Mesendoderm (in vitro differentiated cells): ENCODE measurements around the gene CYP3A7. TPM values are rescaled to one million over a fixed set of nuclear protein-coding genes. Genes with fewer than 3 reads are reported as not detected.

ENCODE experiments used
- DNase-seq: peaks from one replicate; pipeline ENCODE4 v3.0.0; 2013
- H2AK5ac ChIP-seq: 2 replicates; pipeline ENCODE4 v1.6.1; 2013; ENCODE audit warnings: low read length, inconsistent platforms
- H2BK120ac ChIP-seq: 2 replicates; pipeline ENCODE4 v1.6.1; 2013; ENCODE audit warnings: low read depth, mild to moderate bottlenecking, low read length, moderate library complexity, mixed read lengths
- H2BK15ac ChIP-seq: replicated peaks from 2 replicates; pipeline ENCODE4 v1.6.1; 2013; ENCODE audit warnings: low read depth, mild to moderate bottlenecking, moderate library complexity
- H2BK5ac ChIP-seq: 2 replicates; pipeline ENCODE4 v1.6.1; 2013; ENCODE audit warnings: low read length, inconsistent platforms
- H3K18ac ChIP-seq: 2 replicates; pipeline ENCODE4 v1.6.1; 2013; ENCODE audit warnings: mild to moderate bottlenecking, low read length, mixed read lengths
- H3K23ac ChIP-seq: one replicate; pipeline ENCODE4 v1.6.1; 2013; ENCODE audit warnings: low read length
- H3K27ac ChIP-seq: 2 replicates; pipeline ENCODE4 v1.5.1; 2013; ENCODE audit warnings: low read depth, mild to moderate bottlenecking, inconsistent platforms, low read length, moderate library complexity
- H3K27me3 ChIP-seq: 2 replicates; pipeline ENCODE4 v1.6.1; 2013; ENCODE audit warnings: low read length, control low read depth, mild to moderate bottlenecking, inconsistent platforms; ENCODE audit not compliant: insufficient read depth, poor library complexity
- H3K36me3 ChIP-seq: 2 replicates; pipeline ENCODE4 v1.6.1; 2013; ENCODE audit warnings: low read length, inconsistent platforms; ENCODE audit not compliant: control insufficient read depth, insufficient read depth
- H3K4ac ChIP-seq: one replicate; pipeline ENCODE4 v1.6.1; 2013; ENCODE audit warnings: low read depth, mild to moderate bottlenecking, low read length, moderate library complexity
- H3K4me1 ChIP-seq: 2 replicates; pipeline ENCODE4 v1.6.1; 2013; ENCODE audit warnings: low read depth, low read length, inconsistent platforms; ENCODE audit not compliant: control insufficient read depth
- H3K4me2 ChIP-seq: 2 replicates; pipeline ENCODE4 v1.6.1; 2013; ENCODE audit warnings: low read length
- H3K4me3 ChIP-seq: 2 replicates; pipeline ENCODE4 v1.5.1; 2013; ENCODE audit warnings: mild to moderate bottlenecking, low read length
- H3K56ac ChIP-seq: one replicate; pipeline ENCODE4 v1.6.1; 2013; ENCODE audit warnings: low read length
- H3K79me1 ChIP-seq: 2 replicates; pipeline ENCODE4 v1.6.1; 2013; ENCODE audit warnings: low read length, inconsistent platforms
- H3K79me2 ChIP-seq: 2 replicates; pipeline ENCODE4 v1.6.1; 2013; ENCODE audit warnings: mild to moderate bottlenecking, low read length; ENCODE audit not compliant: control insufficient read depth, insufficient read depth
- H3K9ac ChIP-seq: 2 replicates; pipeline ENCODE4 v1.6.1; 2013; ENCODE audit warnings: low read length, inconsistent platforms
- H4K5ac ChIP-seq: one replicate; pipeline ENCODE4 v1.6.1; 2013; ENCODE audit warnings: low read length
- H4K8ac ChIP-seq: one replicate; pipeline ENCODE4 v1.6.1; 2013; ENCODE audit warnings: low read depth, mild to moderate bottlenecking, control low read depth, low read length, moderate library complexity
- WGBS: extraction: QIAGEN DNeasy Blood & Tissue Kit; methylation state at CpG from one replicate; pipeline ENCODE4 v1.1.7; 2013; ENCODE audit warnings: low lambda C conversion rate, missing lambda C conversion rate; ENCODE audit not compliant: insufficient coverage; ENCODE audit errors: extremely low coverage; 5-methylcytosine and 5-hydroxymethylcytosine counted together
- polyA plus RNA-seq, 2 experiments: library from polyadenylated mRNA; stranded (reverse); fragments of 200-250 nt; gene quantifications; one replicate each; pipeline ENCODE4 v1.2.3, GENCODE V29; 2013

The CYP3A7 gene
- not detected for polyA plus RNA-seq (2013, experiment 1 of 2)
- polyA plus RNA-seq (2013, experiment 2 of 2), result not detected

GRCh38 chr7:99734987-99735386 is at the start of gene CYP3A7:
Gene CYP3A7 (minus strand): TSS chr7:99735196. CDS start chr7:99735093, 103 bp downstream.
- no peaks in the 10 kb centered on the region for H3K27me3 ChIP-seq

GRCh38 chr7:99784007-99784406 is 49.0 kb upstream of the CYP3A7 start, which contains the start of gene CYP3A4:
Gene CYP3A4 (minus strand): TSS chr7:99784184. CDS start chr7:99784081, 103 bp downstream.
- H2AK5ac ChIP-seq, result no peak within 1 kb of the TSS
- no peaks in the 10 kb centered on the region for H3K79me1 ChIP-seq
- H4K8ac ChIP-seq, result no peak within 1 kb of the TSS
- no peak within 1 kb of the TSS for H2BK120ac ChIP-seq
- no peaks in the 10 kb centered on the region for H3K79me2 ChIP-seq
- H3K23ac ChIP-seq, result no peak within 1 kb of the TSS
- H2BK5ac ChIP-seq, result no peak within 1 kb of the TSS
- H2BK15ac ChIP-seq, result no peak within 1 kb of the TSS
- H4K5ac ChIP-seq, result no peak within 1 kb of the TSS
- no peak within 1 kb of the TSS for H3K27ac ChIP-seq
- H3K4ac ChIP-seq, result no peak within 1 kb of the TSS
- no peak within 1 kb of the TSS for H3K9ac ChIP-seq
- H3K4me1 ChIP-seq, result no peaks in the 10 kb centered on the region
- no peaks in the 10 kb centered on the region for H3K27me3 ChIP-seq
- no peak within 1 kb of the TSS for H3K4me2 ChIP-seq
- no peak within 1 kb of the TSS for H3K4me3 ChIP-seq
- no peak within 1 kb of the TSS for H3K18ac ChIP-seq
- no peak within 1 kb of the TSS for H3K56ac ChIP-seq
- no peaks in the 10 kb centered on the region for H3K36me3 ChIP-seq
- DNase-seq, result no peak

More at GRCh38 chr7:99734987-99735386, at the start of gene CYP3A7:
- no peak within 1 kb of the TSS for H3K4me2 ChIP-seq
- H3K23ac ChIP-seq, result no peak within 1 kb of the TSS
- no peak within 1 kb of the TSS for H3K4ac ChIP-seq
- H3K79me2 ChIP-seq, result no peaks in the 10 kb centered on the region
- H2BK15ac ChIP-seq, result no peak within 1 kb of the TSS
- no peak within 1 kb of the TSS for H2BK120ac ChIP-seq
- H3K4me3 ChIP-seq, result no peak within 1 kb of the TSS
- no peak within 1 kb of the TSS for H2BK5ac ChIP-seq
- no peaks in the 10 kb centered on the region for H3K79me1 ChIP-seq
- DNase-seq, result no peak
- no peak within 1 kb of the TSS for H4K8ac ChIP-seq
- no CpG with 5 or more reads among the region's 5 CpGs for WGBS
- H3K36me3 ChIP-seq, result no peaks in the 10 kb centered on the region
- no peak within 1 kb of the TSS for H2AK5ac ChIP-seq
- H3K4me1 ChIP-seq, result no peaks in the 10 kb centered on the region
- H3K56ac ChIP-seq, result no peak within 1 kb of the TSS
- no peak within 1 kb of the TSS for H3K18ac ChIP-seq
- no peak within 1 kb of the TSS for H4K5ac ChIP-seq
- no peak within 1 kb of the TSS for H3K9ac ChIP-seq
- H3K27ac ChIP-seq, result no peak within 1 kb of the TSS

GRCh38 chr7:99782012-99782953 is 47.3 kb upstream of the CYP3A7 start:
- no peak overlapping the region for H3K27ac ChIP-seq
- no peak overlapping the region for H2AK5ac ChIP-seq
- H3K36me3 ChIP-seq, result no peaks in the 10 kb centered on the region
- no peak overlapping the region for H3K56ac ChIP-seq
- H4K5ac ChIP-seq, result no peak overlapping the region
- H3K4me2 ChIP-seq, result no peak overlapping the region
- H3K27me3 ChIP-seq, result no peaks in the 10 kb centered on the region
- H3K18ac ChIP-seq, result no peak overlapping the region
- WGBS, result 100% methylated on average over 1 of the region's 5 CpGs
- no peak overlapping the region for H2BK5ac ChIP-seq
- H3K9ac ChIP-seq, result no peak overlapping the region
- H3K23ac ChIP-seq, result no peak overlapping the region
- H2BK15ac ChIP-seq, result no peak overlapping the region
- no peaks in the 10 kb centered on the region for H3K79me1 ChIP-seq
- H4K8ac ChIP-seq, result no peak overlapping the region
- H2BK120ac ChIP-seq, result no peak overlapping the region
- H3K4me3 ChIP-seq, result no peak overlapping the region
- no peaks in the 10 kb centered on the region for H3K4me1 ChIP-seq
- no peaks in the 10 kb centered on the region for H3K79me2 ChIP-seq
- no peak overlapping the region for H3K4ac ChIP-seq
- DNase-seq, result no peak

GRCh38 chr7:99780588-99780987 is 45.6 kb upstream of the CYP3A7 start:
- Histone ChIP-seq H3K79me1 (no peaks in the 10 kb centered on the region), H3K18ac (no peak overlapping the region), H3K4ac (no peak overlapping the region), H3K36me3 (no peaks in the 10 kb centered on the region), H2BK120ac (no peak overlapping the region), H3K79me2 (no peaks in the 10 kb centered on the region), H4K5ac (no peak overlapping the region), H2AK5ac (no peak overlapping the region), H3K27me3 (no peaks in the 10 kb centered on the region), H3K4me3 (no peak overlapping the region), H2BK5ac (no peak overlapping the region), H3K23ac (no peak overlapping the region), H3K9ac (no peak overlapping the region), H3K4me1 (no peaks in the 10 kb centered on the region), H3K27ac (no peak overlapping the region), H2BK15ac (no peak overlapping the region), H4K8ac (no peak overlapping the region), H3K4me2 (no peak overlapping the region), H3K56ac (no peak overlapping the region)
- DNase-seq, result no peak
- WGBS, result no CpG with 5 or more reads among the region's 1 CpG

GRCh38 chr7:99779949-99780348 is 45.0 kb upstream of the CYP3A7 start:
- H4K8ac ChIP-seq, result no peak overlapping the region
- H3K4ac ChIP-seq, result no peak overlapping the region
- no peak overlapping the region for H3K9ac ChIP-seq
- no peak for DNase-seq
- no peak overlapping the region for H3K27ac ChIP-seq
- H2BK120ac ChIP-seq, result no peak overlapping the region
- no peaks in the 10 kb centered on the region for H3K36me3 ChIP-seq
- no peak overlapping the region for H3K23ac ChIP-seq
- no peak overlapping the region for H2BK5ac ChIP-seq
- H3K79me1 ChIP-seq, result no peaks in the 10 kb centered on the region
- H2BK15ac ChIP-seq, result no peak overlapping the region
- no peak overlapping the region for H3K18ac ChIP-seq
- no peaks in the 10 kb centered on the region for H3K4me1 ChIP-seq
- H3K4me3 ChIP-seq, result no peak overlapping the region
- no peak overlapping the region for H2AK5ac ChIP-seq
- H4K5ac ChIP-seq, result no peak overlapping the region
- H3K27me3 ChIP-seq, result no peaks in the 10 kb centered on the region
- H3K4me2 ChIP-seq, result no peak overlapping the region
- no peak overlapping the region for H3K56ac ChIP-seq
- no peaks in the 10 kb centered on the region for H3K79me2 ChIP-seq
- WGBS, result no CpG with 5 or more reads among the region's 3 CpGs
